ENCODE data around the gene RASSF1. TPM values are rescaled to one million over a fixed set of nuclear protein-coding genes. Genes with fewer than 3 reads are reported as not detected.

RASSF1 gene
- total RNA-seq, 1 experiment from 2014 or later: 15.8 TPM

DNA sequence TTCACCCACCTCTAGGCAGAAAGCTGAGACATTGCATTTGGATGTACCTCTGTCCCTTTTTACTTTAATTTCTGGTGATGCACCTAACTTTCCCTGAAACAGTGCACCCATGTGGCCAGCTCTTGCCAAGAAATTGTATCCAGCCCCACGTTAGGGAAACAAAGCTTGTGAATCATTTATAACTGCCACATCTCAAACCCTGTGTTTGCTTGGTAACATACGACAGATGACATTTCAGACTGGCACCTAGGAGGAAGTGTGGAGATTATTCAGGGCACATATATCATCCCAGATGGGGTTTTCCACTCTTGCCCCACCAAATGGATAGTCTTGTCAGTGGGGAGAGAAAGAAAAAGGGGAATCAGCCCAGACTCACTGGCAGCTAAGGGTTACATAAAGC is 12.1 kb upstream of the RASSF1 start:
- TF ChIP-seq, protein P1, sequence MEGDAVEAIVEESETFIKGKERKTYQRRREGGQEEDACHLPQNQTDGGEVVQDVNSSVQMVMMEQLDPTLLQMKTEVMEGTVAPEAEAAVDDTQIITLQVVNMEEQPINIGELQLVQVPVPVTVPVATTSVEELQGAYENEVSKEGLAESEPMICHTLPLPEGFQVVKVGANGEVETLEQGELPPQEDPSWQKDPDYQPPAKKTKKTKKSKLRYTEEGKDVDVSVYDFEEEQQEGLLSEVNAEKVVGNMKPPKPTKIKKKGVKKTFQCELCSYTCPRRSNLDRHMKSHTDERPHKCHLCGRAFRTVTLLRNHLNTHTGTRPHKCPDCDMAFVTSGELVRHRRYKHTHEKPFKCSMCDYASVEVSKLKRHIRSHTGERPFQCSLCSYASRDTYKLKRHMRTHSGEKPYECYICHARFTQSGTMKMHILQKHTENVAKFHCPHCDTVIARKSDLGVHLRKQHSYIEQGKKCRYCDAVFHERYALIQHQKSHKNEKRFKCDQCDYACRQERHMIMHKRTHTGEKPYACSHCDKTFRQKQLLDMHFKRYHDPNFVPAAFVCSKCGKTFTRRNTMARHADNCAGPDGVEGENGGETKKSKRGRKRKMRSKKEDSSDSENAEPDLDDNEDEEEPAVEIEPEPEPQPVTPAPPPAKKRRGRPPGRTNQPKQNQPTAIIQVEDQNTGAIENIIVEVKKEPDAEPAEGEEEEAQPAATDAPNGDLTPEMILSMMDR (conservative IDR thresholded peaks at IDR 0.05): peak; percentile 40; the same call in 2 of the 3 replicates
- no peak overlapping the region for H3K27ac ChIP-seq (ENCODE audit: insufficient read length, low read depth, low read length)
- H2BK12ac ChIP-seq (ENCODE audit: insufficient read length, low read depth, low read length): no peak overlapping the region
- Mint-ChIP-seq H3K9me3 (no peaks in the 10 kb centered on the region), H3K27me3 (ENCODE audit: low read depth) (no peaks in the 10 kb centered on the region), H3K4me1 (peaks cover 28% of the 10 kb centered on the region in 2 experiments), H3K27ac (peak overlapping the region in 1 of 3 experiments; percentile 27; a peak in 1 of 7 replicates), H3K4me3 (no peak overlapping the region), H3K36me3 (ENCODE audit: insufficient read depth in 1 of 3, low read depth in 3 of 3) (peaks cover 16 to 32% (median 30%) of the 10 kb centered on the region in 3 experiments; a peak in 6 of 7 replicates)
- no peak overlapping the region for H2AK5ac ChIP-seq (ENCODE audit: insufficient read length, low read length)
- H2AFZ ChIP-seq (ENCODE audit: low read length): no peak overlapping the region
- H4K91ac ChIP-seq (ENCODE audit: insufficient read length, low read depth, low read length): no peak overlapping the region
- WGBS (ENCODE audit: extremely low coverage, insufficient read length, low lambda C conversion rate): no CpG with 5 or more reads among the region's 2 CpGs
- no peaks in the 10 kb centered on the region; the same call in 1 of the 2 replicates for H3K4me1 ChIP-seq (ENCODE audit: insufficient read depth, low read length)
- H3K79me1 ChIP-seq (ENCODE audit: insufficient read depth, low read depth, low read length, poor library complexity, severe bottlenecking): peaks cover 3% of the 10 kb centered on the region
- no peak overlapping the region for H3T11ph ChIP-seq (ENCODE audit: low read length)
- H4K20me1 ChIP-seq (ENCODE audit: control insufficient read depth, insufficient read depth, insufficient read length): no peaks in the 10 kb centered on the region
- H3K23me2 ChIP-seq (ENCODE audit: insufficient read length, low read depth, low read length, poor library complexity, severe bottlenecking): peaks cover 10% of the 10 kb centered on the region
- no peak overlapping the region for H3K4me2 ChIP-seq (ENCODE audit: insufficient read depth, insufficient read length, low read length)
- H3K4ac ChIP-seq (ENCODE audit: low read depth, low read length): no peak overlapping the region
- H3K14ac ChIP-seq (ENCODE audit: insufficient read depth, low read length): no peak overlapping the region
- H4K5ac ChIP-seq (ENCODE audit: insufficient read length, low read depth, low read length): no peak overlapping the region
- no peaks in the 10 kb centered on the region for H3K27me3 ChIP-seq (ENCODE audit: insufficient read depth, low read length)
- H2BK5ac ChIP-seq (ENCODE audit: insufficient read length, low read length): no peak overlapping the region
- no peak overlapping the region for H3K18ac ChIP-seq (ENCODE audit: insufficient read length, low read depth, low read length)
- DNase-seq: no peak
- H3K56ac ChIP-seq (ENCODE audit: insufficient read length, low read depth, low read length): no peak overlapping the region
- H3K23ac ChIP-seq (ENCODE audit: insufficient read length, low read depth, low read length): no peak overlapping the region
- no peaks in the 10 kb centered on the region for H3K9me3 ChIP-seq (ENCODE audit: control insufficient read depth, low read depth, low read length)
- H2BK15ac ChIP-seq (ENCODE audit: low read depth, low read length): no peak overlapping the region
- no peak overlapping the region for H2BK20ac ChIP-seq (ENCODE audit: low read depth, low read length, poor library complexity, severe bottlenecking)
- H3K9ac ChIP-seq (ENCODE audit: extremely low read depth, insufficient read length, low read length): no peak overlapping the region
- H3K79me2 ChIP-seq (ENCODE audit: insufficient read depth, low read length): peaks cover under 1% of the 10 kb centered on the region; the same call in 1 of the 2 replicates
- no peak overlapping the region for H4K8ac ChIP-seq (replicated peaks; ENCODE audit: insufficient read length, low read depth, low read length)
- H2BK120ac ChIP-seq (ENCODE audit: low read depth, low read length, poor library complexity, severe bottlenecking): no peak overlapping the region
